Smooth muscle cell (in vitro differentiated cells): ENCODE data around the gene RBKS. TPM values are rescaled to one million over a fixed set of nuclear protein-coding genes. Genes with fewer than 3 reads are reported as not detected.
A peak's percentile ranks its signal among the peaks of the same experiment; 100 is the strongest.

Source experiments
- DNase-seq: peaks from one replicate; lab custom pipeline; 2025; ENCODE audit not compliant: unreplicated experiment; lab: John Stamatoyannopoulos, UW
- H2AFZ ChIP-seq: fragments of 200-600 bp; sonication (generic); 2 replicates; pipeline ENCODE4 v1.6.0; 2016; ENCODE audit warnings: antibody characterized with exemption, low read depth, mild to moderate bottlenecking
- H3F3A ChIP-seq: fragments of 200-600 bp; sonication (generic); 2 replicates; pipeline ENCODE4 v1.6.0; 2017; ENCODE audit warnings: antibody characterized with exemption, low read depth
- H3K27ac ChIP-seq: fragments of 200-600 bp; sonication (generic); 2 replicates; pipeline ENCODE4 v1.5.1; 2016; ENCODE audit warnings: low read depth, mild to moderate bottlenecking
- H3K27me3 ChIP-seq: fragments of 200-600 bp; sonication (generic); 2 replicates; pipeline ENCODE4 v1.6.1; 2016; ENCODE audit warnings: low read depth, mild to moderate bottlenecking
- H3K36me3 ChIP-seq: fragments of 200-600 bp; sonication (generic); 2 replicates; pipeline ENCODE4 v1.5.1; 2016; ENCODE audit warnings: low read depth
- H3K4me1 ChIP-seq: fragments of 200-600 bp; sonication (generic); 2 replicates; pipeline ENCODE4 v1.5.1; 2016; ENCODE audit warnings: low read depth
- H3K4me2 ChIP-seq: fragments of 200-600 bp; sonication (generic); 2 replicates; pipeline ENCODE4 v1.6.0; 2016; ENCODE audit warnings: mild to moderate bottlenecking
- H3K4me3 ChIP-seq: fragments of 200-600 bp; sonication (generic); 2 replicates; pipeline ENCODE4 v1.5.1; 2016; ENCODE audit warnings: mild to moderate bottlenecking
- H3K79me2 ChIP-seq: fragments of 200-600 bp; sonication (generic); 2 replicates; pipeline ENCODE4 v1.6.0; 2016; ENCODE audit warnings: low read depth, mild to moderate bottlenecking
- H3K9ac ChIP-seq: fragments of 200-600 bp; sonication (generic); 2 replicates; pipeline ENCODE4 v1.6.0; 2016; ENCODE audit warnings: low read depth
- H3K9me3 ChIP-seq: fragments of 200-600 bp; sonication (generic); replicated peaks from 2 replicates; pipeline ENCODE4 v1.5.1; 2016; ENCODE audit warnings: low read depth
- H4K20me1 ChIP-seq: fragments of 200-600 bp; sonication (generic); 2 replicates; pipeline ENCODE4 v1.6.0; 2016; ENCODE audit warnings: low read depth
- CTCF ChIP-seq: fragments of 200-600 bp; sonication (generic); IDR thresholded peaks from 2 replicates; pipeline ENCODE4 v1.5.1; 2017; ENCODE audit warnings: borderline replicate concordance, mild to moderate bottlenecking, antibody characterized with exemption; ENCODE audit not compliant: insufficient read depth, poor library complexity, severe bottlenecking
- WGBS: methylation state at CpG from one replicate; pipeline ENCODE4 v1.1.7; 2016; ENCODE audit warnings: low lambda C conversion rate; 5-methylcytosine and 5-hydroxymethylcytosine counted together
- polyA plus RNA-seq: library from polyadenylated mRNA; unstranded; fragments of >200 nt; fragmentation: Nextera tagmentation; extraction: Ambion mirVana; gene quantifications from 2 replicates; pipeline ENCODE4 v1.2.1, GENCODE V29; 2016
- total RNA-seq: library from RNA; depleted of rRNA; stranded (reverse); fragments of >200 nt; gene quantifications from 2 replicates; pipeline ENCODE4 v1.2.3, GENCODE V29; 2014

Gene RBKS
- total and polyA plus RNA-seq, 2 experiments from 2014 or later, result 1.0 to 3.3 TPM

- Histone ChIP-seq H3K4me2 (no peak overlapping the region), H3K9ac (no peak overlapping the region), H4K20me1 (no peaks in the 10 kb centered on the region), H3K4me3 (no peak overlapping the region), H3K27ac (no peak overlapping the region), H3K9me3 (no peaks in the 10 kb centered on the region), H3K4me1 (no peaks in the 10 kb centered on the region), H2AFZ (no peak overlapping the region), H3F3A (no peaks in the 10 kb centered on the region), H3K79me2 (no peaks in the 10 kb centered on the region), H3K36me3 (no peaks in the 10 kb centered on the region), H3K27me3 (no peaks in the 10 kb centered on the region)
- no peak for TF ChIP-seq CTCF
- DNase-seq, result no peak
- WGBS, result 48% methylated on average over 1 of the region's 1 CpG
Observed at GRCh38 chr2:27863146-27863545, 27.0 kb downstream of the RBKS start.

- H3K4me2 ChIP-seq, result no peak overlapping the region
- no peaks in the 10 kb centered on the region for H3F3A ChIP-seq
- no peak overlapping the region for H3K27ac ChIP-seq
- no peak overlapping the region for H3K4me3 ChIP-seq
- no peaks in the 10 kb centered on the region for H3K36me3 ChIP-seq
- no peak for DNase-seq
- H3K9ac ChIP-seq, result no peak overlapping the region
- H2AFZ ChIP-seq, result no peak overlapping the region
- H3K79me2 ChIP-seq, result no peaks in the 10 kb centered on the region
- no peaks in the 10 kb centered on the region for H4K20me1 ChIP-seq
- no peaks in the 10 kb centered on the region for H3K4me1 ChIP-seq
- H3K9me3 ChIP-seq, result no peaks in the 10 kb centered on the region
- TF ChIP-seq CTCF, result no peak
- H3K27me3 ChIP-seq, result no peaks in the 10 kb centered on the region
Observed at GRCh38 chr2:27860111-27860510, 30.1 kb downstream of the RBKS start.

GRCh38 chr2:27857417-27858172, 32.6 kb downstream of the RBKS start:
- Histone ChIP-seq H3F3A (no peaks in the 10 kb centered on the region), H3K9me3 (no peaks in the 10 kb centered on the region), H3K4me1 (no peaks in the 10 kb centered on the region), H3K79me2 (no peaks in the 10 kb centered on the region), H3K9ac (peak overlapping the region; percentile 14), H3K4me3 (no peak overlapping the region), H2AFZ (no peak overlapping the region), H3K36me3 (no peaks in the 10 kb centered on the region), H3K27ac (peak overlapping the region; percentile 70), H4K20me1 (no peaks in the 10 kb centered on the region), H3K4me2 (no peak overlapping the region), H3K27me3 (no peaks in the 10 kb centered on the region)
- TF ChIP-seq CTCF, result no peak
- DNase-seq, result no peak
- 68% methylated on average over 4 of the region's 4 CpGs for WGBS

GRCh38 chr2:27856956-27857355, 33.2 kb downstream of the RBKS start:
- no peak for DNase-seq
- Histone ChIP-seq H3K4me1 (no peaks in the 10 kb centered on the region), H3F3A (no peaks in the 10 kb centered on the region), H3K36me3 (no peaks in the 10 kb centered on the region), H2AFZ (no peak overlapping the region), H3K27ac (peak overlapping the region; percentile 70), H3K27me3 (no peaks in the 10 kb centered on the region), H3K79me2 (no peaks in the 10 kb centered on the region), H3K9me3 (no peaks in the 10 kb centered on the region), H3K9ac (no peak overlapping the region), H4K20me1 (no peaks in the 10 kb centered on the region), H3K4me3 (no peak overlapping the region), H3K4me2 (no peak overlapping the region)
- WGBS, result 94% methylated on average over 3 of the region's 3 CpGs
- TF ChIP-seq CTCF, result no peak
